ENCODE data around the gene KMO. TPM values are rescaled to one million over a fixed set of nuclear protein-coding genes. Genes with fewer than 3 reads are reported as not detected.

The KMO gene
- total and polyA plus RNA-seq, 2 of the 8 experiments (the other 6 are each of a cell fraction or from before 2014, with no cell fraction given): not detected

GRCh38 chr1:241636291-241636690, 104.1 kb downstream of the KMO start (continued):
- TF ChIP-seq BRCA1 (IDR thresholded peaks at IDR 0.05; ENCODE audit: low read depth, low read length): no peak
